ENCODE data around the gene PLEKHA7.

GRCh38 chr11:16902781-16903378 is 111.3 kb downstream of the PLEKHA7 start:
- TF ChIP-seq EZH2phosphoT487 (IDR thresholded peaks at IDR 0.05; ENCODE audit: borderline replicate concordance, low read depth): no peak
- TF ChIP-seq MXI1 (IDR thresholded peaks at IDR 0.05; ENCODE audit: low read depth, low read length): no peak
- TF ChIP-seq TAF1 (IDR thresholded peaks at IDR 0.05; ENCODE audit: borderline replicate concordance, low read depth, low read length): no peak
- TF ChIP-seq JUND (IDR thresholded peaks at IDR 0.05): no peak
- TF ChIP-seq, protein P1, sequence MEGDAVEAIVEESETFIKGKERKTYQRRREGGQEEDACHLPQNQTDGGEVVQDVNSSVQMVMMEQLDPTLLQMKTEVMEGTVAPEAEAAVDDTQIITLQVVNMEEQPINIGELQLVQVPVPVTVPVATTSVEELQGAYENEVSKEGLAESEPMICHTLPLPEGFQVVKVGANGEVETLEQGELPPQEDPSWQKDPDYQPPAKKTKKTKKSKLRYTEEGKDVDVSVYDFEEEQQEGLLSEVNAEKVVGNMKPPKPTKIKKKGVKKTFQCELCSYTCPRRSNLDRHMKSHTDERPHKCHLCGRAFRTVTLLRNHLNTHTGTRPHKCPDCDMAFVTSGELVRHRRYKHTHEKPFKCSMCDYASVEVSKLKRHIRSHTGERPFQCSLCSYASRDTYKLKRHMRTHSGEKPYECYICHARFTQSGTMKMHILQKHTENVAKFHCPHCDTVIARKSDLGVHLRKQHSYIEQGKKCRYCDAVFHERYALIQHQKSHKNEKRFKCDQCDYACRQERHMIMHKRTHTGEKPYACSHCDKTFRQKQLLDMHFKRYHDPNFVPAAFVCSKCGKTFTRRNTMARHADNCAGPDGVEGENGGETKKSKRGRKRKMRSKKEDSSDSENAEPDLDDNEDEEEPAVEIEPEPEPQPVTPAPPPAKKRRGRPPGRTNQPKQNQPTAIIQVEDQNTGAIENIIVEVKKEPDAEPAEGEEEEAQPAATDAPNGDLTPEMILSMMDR (IDR thresholded peaks at IDR 0.05): no peak
